Right lobe of liver (tissue), 6 donors: ENCODE data around the gene OR10G3. TPM values are rescaled to one million over a fixed set of nuclear protein-coding genes. Genes with fewer than 3 reads are reported as not detected.

Experiments used
- ATAC-seq, 4 donors: fragments of 200-7000 bp; cut with Tn5 transposase; one replicate each; pipeline ENCODE4 v1.9.1; 2020; ENCODE audit warnings: mild to moderate bottlenecking in 4 of 4, moderate library complexity in 4 of 4
- DNase-seq, 3 donors: peaks; one replicate each; pipeline ENCODE4 v3.0.0-alpha.2; 2020
- H3K27ac ChIP-seq, 3 donors: fragments of 200-600 bp; one replicate each; pipeline ENCODE4 v1.8.0; 2022
- H3K27me3 ChIP-seq, 2 donors: fragments of 200-600 bp; one replicate each; pipeline ENCODE4 v1.8.0; 2022
- H3K36me3 ChIP-seq, 4 donors: fragments of 200-600 bp; sonication (generic) in 1 of 4; one replicate each; pipeline versions ENCODE4 v1.5.1 to v1.8.0; 2017 to 2022; ENCODE audit warnings: control low read depth in 1 of 4
- H3K4me1 ChIP-seq, 4 donors: fragments of 200-600 bp; sonication (generic) in 1 of 4; one replicate each; pipeline versions ENCODE4 v1.5.1 to v1.8.0; 2017 to 2022; ENCODE audit warnings: control low read depth in 1 of 4
- H3K4me3 ChIP-seq, 3 donors: fragments of 200-600 bp; one replicate each; pipeline ENCODE4 v1.8.0; 2022
- H3K9me3 ChIP-seq, 4 donors: fragments of 200-600 bp; sonication (generic) in 1 of 4; one replicate each; pipeline versions ENCODE4 v1.5.1 to v1.8.0; 2017 to 2022; ENCODE audit warnings: control low read depth in 1 of 4
- CTCF ChIP-seq, 4 donors: fragments of 200-600 bp in 3 of 4; fragments of 450-650 bp in 1 of 4; IDR thresholded peaks; one replicate each; pipeline versions ENCODE4 v1.5.1 to v1.8.0; 2016 to 2022; ENCODE audit warnings: antibody characterized with exemption in 4 of 4, mild to moderate bottlenecking in 2 of 4
- POLR2A ChIP-seq: fragments of 450-650 bp; IDR thresholded peaks from one replicate; pipeline ENCODE4 v1.6.1; 2017; ENCODE audit warnings: antibody characterized with exemption, mild to moderate bottlenecking
- WGBS: methylation state at CpG from one replicate; pipeline ENCODE4 v1.1.6; 2018; ENCODE audit warnings: low coverage, low lambda C conversion rate; ENCODE audit not compliant: insufficient coverage; ENCODE audit errors: missing lambda C conversion rate; 5-methylcytosine and 5-hydroxymethylcytosine counted together
- intact Hi-C, 2 donors: fragments of 100-400 bp; cut with DNase I; formaldehyde crosslinking; loops; one replicate each; pipeline versions ENCODE4 v1.11.2 to v1.14.1; 2022
- total RNA-seq, 6 experiments: library from RNA; depleted of rRNA in 2 of 6; stranded (reverse); fragments of >200 nt in 2 of 6; fragmentation: NEBNext Ultra II Directional in 3 of 6; extraction: Animal tissue kit (Norgen Biotek cat#: 25700) in 3 of 6; gene quantifications; one replicate each; pipeline versions ENCODE4 v1.1.0 to v1.2.4, GENCODE V29; 2016 to 2023
- donor health status: DM: no; HTN: yes; CAD: no.
- donor health status: DM: no; HTN: no; CAD: no.
- donor health status: DM: no; HTN: no; CAD: no.
- donor health status: DM: no; HTN: yes; CAD: no.
- donor health status: DM: no; HTN: yes; CAD: no.

Gene OR10G3
- total RNA-seq, 6 experiments from 2014 or later, result not detected

GRCh38 chr14:21537090-21537424 lies 42.8 kb downstream of the OR10G3 start:
- no peaks in the 10 kb centered on the region for H3K9me3 ChIP-seq
- ATAC-seq (no peak), DNase-seq (no peak)
- no peak overlapping the region for H3K4me3 ChIP-seq
- TF ChIP-seq CTCF (IDR thresholded peaks at IDR 0.05) (no peak), POLR2A (no peak)
- WGBS, result 31% methylated on average over 3 of the region's 3 CpGs
- no peaks in the 10 kb centered on the region for H3K36me3 ChIP-seq
- H3K27me3 ChIP-seq, result peaks cover 0 to 5% of the 10 kb centered on the region in 2 donors
- no peak overlapping the region for H3K27ac ChIP-seq
- no peaks in the 10 kb centered on the region for H3K4me1 ChIP-seq
- intact Hi-C loops, result no loop called here

GRCh38 chr14:21536418-21537089 lies 43.3 kb downstream of the OR10G3 start:
- intact Hi-C loops, result no loop called here
- H3K4me1 ChIP-seq, result no peaks in the 10 kb centered on the region
- no peaks in the 10 kb centered on the region for H3K36me3 ChIP-seq
- H3K9me3 ChIP-seq, result no peaks in the 10 kb centered on the region
- WGBS, result 11% methylated on average over 20 of the region's 25 CpGs
- H3K4me3 ChIP-seq, result no peak overlapping the region
- ATAC-seq (peak in 1 of 4 donors; percentile 26), DNase-seq (no peak)
- H3K27ac ChIP-seq, result no peak overlapping the region
- TF ChIP-seq POLR2A, result no peak
- no peak for TF ChIP-seq CTCF (IDR thresholded peaks at IDR 0.05)
- peaks cover 0 to 5% of the 10 kb centered on the region in 2 donors for H3K27me3 ChIP-seq

- TF ChIP-seq CTCF (IDR thresholded peaks at IDR 0.05), result no peak
- TF ChIP-seq POLR2A, result no peak
- Histone ChIP-seq H3K4me3 (no peak overlapping the region), H3K36me3 (no peaks in the 10 kb centered on the region), H3K9me3 (no peaks in the 10 kb centered on the region), H3K27me3 (peaks cover 0 to 5% of the 10 kb centered on the region in 2 donors), H3K27ac (no peak overlapping the region), H3K4me1 (no peaks in the 10 kb centered on the region)
- ATAC-seq (no peak), DNase-seq (no peak)
- intact Hi-C loops, result no loop called here
- 48% methylated on average over 5 of the region's 6 CpGs for WGBS
Observed at GRCh38 chr14:21535545-21536417, 44.1 kb downstream of the OR10G3 start.

- DNase-seq, result no peak
- 63% methylated on average over 4 of the region's 4 CpGs for WGBS
- H3K9me3 ChIP-seq, result no peaks in the 10 kb centered on the region
- no peak overlapping the region for H3K4me3 ChIP-seq
- intact Hi-C loops, result no loop called here
- no peaks in the 10 kb centered on the region for H3K36me3 ChIP-seq
- no peak overlapping the region for H3K27ac ChIP-seq
- H3K27me3 ChIP-seq, result peaks cover 0 to 5% of the 10 kb centered on the region in 2 donors
- H3K4me1 ChIP-seq, result no peaks in the 10 kb centered on the region
- no peak for ATAC-seq
- TF ChIP-seq CTCF (IDR thresholded peaks at IDR 0.05) (no peak), POLR2A (no peak)
Observed at GRCh38 chr14:21534576-21534975, 45.3 kb downstream of the OR10G3 start.
